ENCODE measurements around the gene ZNF107. TPM values are rescaled to one million over a fixed set of nuclear protein-coding genes. Genes with fewer than 3 reads are reported as not detected.

Gene ZNF107
- total RNA-seq, 1 experiment from 2014 or later, result 24.7 TPM

- no peaks in the 10 kb centered on the region for H3K79me1 ChIP-seq (ENCODE audit: insufficient read depth, low read depth, low read length, poor library complexity, severe bottlenecking)
- no peak overlapping the region for H3K14ac ChIP-seq (ENCODE audit: insufficient read depth, low read length)
- H4K5ac ChIP-seq (ENCODE audit: insufficient read length, low read depth, low read length), result no peak overlapping the region
- H3T11ph ChIP-seq (ENCODE audit: low read length), result no peak overlapping the region
- H3K23me2 ChIP-seq (ENCODE audit: insufficient read length, low read depth, low read length, poor library complexity, severe bottlenecking), result no peaks in the 10 kb centered on the region
- H2AK5ac ChIP-seq (ENCODE audit: insufficient read length, low read length), result no peak overlapping the region
- H3K9me3 ChIP-seq (ENCODE audit: control insufficient read depth, low read depth, low read length), result peaks cover 91% of the 10 kb centered on the region
- H3K4me1 Mint-ChIP-seq, result no peaks in the 10 kb centered on the region
- peaks cover 0 to 32% (median 21%) of the 10 kb centered on the region in 3 experiments; a peak in 6 of 7 replicates for H3K36me3 Mint-ChIP-seq (ENCODE audit: insufficient read depth in 1 of 3, low read depth in 3 of 3)
- H2BK12ac ChIP-seq (ENCODE audit: insufficient read length, low read depth, low read length), result no peak overlapping the region
- H3K27ac ChIP-seq (ENCODE audit: insufficient read length, low read depth, low read length), result no peak overlapping the region
- no peak overlapping the region for H2BK5ac ChIP-seq (ENCODE audit: insufficient read length, low read length)
- H3K79me2 ChIP-seq (ENCODE audit: insufficient read depth, low read length), result no peaks in the 10 kb centered on the region
- no peak overlapping the region for H2BK20ac ChIP-seq (ENCODE audit: low read depth, low read length, poor library complexity, severe bottlenecking)
- no peak overlapping the region for H4K8ac ChIP-seq (replicated peaks; ENCODE audit: insufficient read length, low read depth, low read length)
- no peak overlapping the region for H3K4me3 Mint-ChIP-seq
- WGBS (ENCODE audit: extremely low coverage, insufficient read length, low lambda C conversion rate), result no CpG with 5 or more reads among the region's 1 CpG
- no peak overlapping the region for H3K4ac ChIP-seq (ENCODE audit: low read depth, low read length)
- H3K27me3 Mint-ChIP-seq (ENCODE audit: low read depth), result no peaks in the 10 kb centered on the region
- H3K9ac ChIP-seq (ENCODE audit: extremely low read depth, insufficient read length, low read length), result no peak overlapping the region
- H3K23ac ChIP-seq (ENCODE audit: insufficient read length, low read depth, low read length), result no peak overlapping the region
- no peaks in the 10 kb centered on the region for H3K27me3 ChIP-seq (ENCODE audit: insufficient read depth, low read length)
- H3K9me3 Mint-ChIP-seq, result peaks cover 92 to 95% of the 10 kb centered on the region in 2 experiments
- DNase-seq, result no peak
- no peak overlapping the region for H3K4me2 ChIP-seq (ENCODE audit: insufficient read depth, insufficient read length, low read length)
- no peak overlapping the region for H4K91ac ChIP-seq (ENCODE audit: insufficient read length, low read depth, low read length)
- no peak overlapping the region for H2BK15ac ChIP-seq (ENCODE audit: low read depth, low read length)
- H4K20me1 ChIP-seq (ENCODE audit: control insufficient read depth, insufficient read depth, insufficient read length), result no peaks in the 10 kb centered on the region
- H3K27ac Mint-ChIP-seq, result no peak overlapping the region
- TF ChIP-seq CTCF (conservative IDR thresholded peaks at IDR 0.05), result no peak
- no peak overlapping the region for H3K56ac ChIP-seq (ENCODE audit: insufficient read length, low read depth, low read length)
- H3K4me1 ChIP-seq (ENCODE audit: insufficient read depth, low read length), result no peaks in the 10 kb centered on the region
- no peak overlapping the region for H2AFZ ChIP-seq (ENCODE audit: low read length)
- no peak overlapping the region for H2BK120ac ChIP-seq (ENCODE audit: low read depth, low read length, poor library complexity, severe bottlenecking)
- no peak overlapping the region for H3K18ac ChIP-seq (ENCODE audit: insufficient read length, low read depth, low read length)
Observed at GRCh38 chr7:64619705-64620104, 46.2 kb upstream of the ZNF107 start.

All from H9 (cell line).